Tibial nerve (tissue), 4 donors: ENCODE results near the gene SYNRG.

Source experiments
- EP300 ChIP-seq, 2 donors: sonication (generic); formaldehyde crosslinking; IDR thresholded peaks; one replicate each; pipeline ENCODE4 v1.6.1; 2017; ENCODE audit warnings: antibody characterized with exemption in 2 of 2, mild to moderate bottlenecking in 1 of 2
- POLR2A ChIP-seq, 2 donors: fragments of 450-650 bp; IDR thresholded peaks; one replicate each; pipeline ENCODE4 v1.6.1; 2017; ENCODE audit warnings: antibody characterized with exemption in 2 of 2, mild to moderate bottlenecking in 2 of 2, moderate library complexity in 2 of 2
- TF ChIP-seq, protein P1 (sequence below), 5 experiments: fragments of 200-600 bp in 3 of 5; fragments of 450-650 bp in 2 of 5; sonication (generic) in 3 of 5; IDR thresholded peaks; one replicate each; pipeline ENCODE4 v1.5.1; 2016 to 2019; ENCODE audit warnings: antibody characterized with exemption in 5 of 5, mild to moderate bottlenecking in 3 of 5, moderate library complexity in 2 of 5

GRCh38 chr17:37546302-37546701, 62.9 kb downstream of the SYNRG start:
- no peak for TF ChIP-seq EP300 (IDR thresholded peaks at IDR 0.05)
- TF ChIP-seq, protein P1, sequence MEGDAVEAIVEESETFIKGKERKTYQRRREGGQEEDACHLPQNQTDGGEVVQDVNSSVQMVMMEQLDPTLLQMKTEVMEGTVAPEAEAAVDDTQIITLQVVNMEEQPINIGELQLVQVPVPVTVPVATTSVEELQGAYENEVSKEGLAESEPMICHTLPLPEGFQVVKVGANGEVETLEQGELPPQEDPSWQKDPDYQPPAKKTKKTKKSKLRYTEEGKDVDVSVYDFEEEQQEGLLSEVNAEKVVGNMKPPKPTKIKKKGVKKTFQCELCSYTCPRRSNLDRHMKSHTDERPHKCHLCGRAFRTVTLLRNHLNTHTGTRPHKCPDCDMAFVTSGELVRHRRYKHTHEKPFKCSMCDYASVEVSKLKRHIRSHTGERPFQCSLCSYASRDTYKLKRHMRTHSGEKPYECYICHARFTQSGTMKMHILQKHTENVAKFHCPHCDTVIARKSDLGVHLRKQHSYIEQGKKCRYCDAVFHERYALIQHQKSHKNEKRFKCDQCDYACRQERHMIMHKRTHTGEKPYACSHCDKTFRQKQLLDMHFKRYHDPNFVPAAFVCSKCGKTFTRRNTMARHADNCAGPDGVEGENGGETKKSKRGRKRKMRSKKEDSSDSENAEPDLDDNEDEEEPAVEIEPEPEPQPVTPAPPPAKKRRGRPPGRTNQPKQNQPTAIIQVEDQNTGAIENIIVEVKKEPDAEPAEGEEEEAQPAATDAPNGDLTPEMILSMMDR (IDR thresholded peaks at IDR 0.05) = no peak
- no peak for TF ChIP-seq POLR2A (IDR thresholded peaks at IDR 0.05)
